K562 (cell line): ENCODE results near the gene EDA. TPM values are rescaled to one million over a fixed set of nuclear protein-coding genes. Genes with fewer than 3 reads are reported as not detected.

Source experiments
- ATAC-seq: fragments of 200-7000 bp; cut with Tn5 transposase; 3 replicates; pipeline ENCODE4 v1.9.1; 2020; ENCODE audit warnings: moderate library complexity
- BruUV-seq: library from RNA; stranded (reverse); fragments of 400-500 nt; replicated peaks from 2 replicates; lab custom pipeline; 2021; lab: Mats Ljungman, UMichigan
- CTCF ChIA-PET: fragments of 300-600 bp; formaldehyde crosslinking; extraction: SDS; loops from one replicate; lab custom pipeline; 2021; ENCODE audit warnings: low intra/inter-chr PET ratio; lab: Yijun Ruan, JAX
- POLR2A ChIA-PET: fragments of 300-600, 350-650 bp; sonication (Branson Sonifier 250); formaldehyde crosslinking; extraction: SDS; loops from one replicate; lab custom pipeline; 2021; ENCODE audit warnings: antibody characterized with exemption, inconsistent platforms; lab: Yijun Ruan, JAX
- DNase-seq, 4 experiments: peaks; one replicate each; pipeline versions ENCODE4 v3.0.0 to v3.0.0-alpha.2; 2011 to 2018; ENCODE audit warnings: low spot score in 3 of 4, mixed read lengths in 3 of 4; ENCODE audit errors: extremely low read depth in 1 of 4
- FAIRE-seq: peaks from 2 replicates; lab custom pipeline; 2011; peaks lifted over from hg19 to GRCh38; lab: Jason Lieb, UNC
- H2AFZ ChIP-seq: 2 replicates; pipeline ENCODE4 v1.6.0; 2011; ENCODE audit warnings: low read depth, low read length, control low read depth, inconsistent platforms
- H3K27ac ChIP-seq: fragments of 200-600 bp; 3 replicates; pipeline ENCODE4 v1.8.0; 2011; ENCODE audit warnings: low read depth, mild to moderate bottlenecking, control low read depth, inconsistent platforms, low read length, moderate library complexity, mixed read lengths; ENCODE audit errors: extremely low read depth
- H3K27me3 ChIP-seq, 2 experiments: fragments of 300-600 bp in 1 of 2; 2 replicates in 1 of 2; 3 replicates in 1 of 2; pipeline versions ENCODE4 v1.6.0 to v1.8.0; 2011; ENCODE audit warnings: inconsistent platforms in 2 of 2, low read length in 2 of 2, mild to moderate bottlenecking in 1 of 2, mixed read lengths in 1 of 2, moderate library complexity in 1 of 2; ENCODE audit not compliant: control insufficient read depth in 2 of 2, insufficient read depth in 2 of 2
- H3K36me3 ChIP-seq: fragments of 300-600 bp; 3 replicates; pipeline ENCODE4 v1.8.0; 2011; ENCODE audit warnings: mild to moderate bottlenecking, low read length, inconsistent platforms; ENCODE audit not compliant: control insufficient read depth, insufficient read depth
- H3K4me1 ChIP-seq, 2 experiments: fragments of 200-600 bp in 1 of 2; replicated peaks in 1 of 2; 2 replicates in 1 of 2; 3 replicates in 1 of 2; pipeline versions ENCODE4 v1.5.1 to v1.8.0; 2011; ENCODE audit warnings: inconsistent platforms in 2 of 2, low read length in 2 of 2, mild to moderate bottlenecking in 1 of 2, mixed read lengths in 1 of 2, moderate library complexity in 1 of 2; ENCODE audit not compliant: control insufficient read depth in 2 of 2, insufficient read depth in 2 of 2
- H3K4me2 ChIP-seq: 2 replicates; pipeline ENCODE4 v1.6.1; 2011; ENCODE audit warnings: low read length, control low read depth, inconsistent platforms, mixed read lengths; ENCODE audit not compliant: insufficient read depth
- H3K4me3 ChIP-seq: fragments of 200-600 bp; sonication (generic), shearing (Covaris generic); 2 replicates; pipeline ENCODE4 v1.5.1; 2016; ENCODE audit warnings: control low read depth, inconsistent platforms
- H3K79me2 ChIP-seq: fragments of 200-600 bp; 3 replicates; pipeline ENCODE4 v1.8.0; 2011; ENCODE audit warnings: low read length, inconsistent platforms; ENCODE audit not compliant: control insufficient read depth, insufficient read depth
- H3K9ac ChIP-seq, 2 experiments: 2 replicates each; pipeline versions ENCODE4 v1.6.0 to v1.6.1; 2011; ENCODE audit warnings: low read depth in 2 of 2, low read length in 2 of 2, control low read depth in 1 of 2, inconsistent platforms in 1 of 2, mild to moderate bottlenecking in 1 of 2, mixed read lengths in 1 of 2; ENCODE audit not compliant: insufficient read depth in 1 of 2
- H3K9me1 ChIP-seq: one replicate; pipeline ENCODE4 v1.6.0; 2011; ENCODE audit warnings: inconsistent platforms, mild to moderate bottlenecking, low read length, moderate library complexity; ENCODE audit not compliant: control insufficient read depth, insufficient read depth
- H3K9me3 ChIP-seq: replicated peaks from 2 replicates; pipeline ENCODE4 v1.5.1; 2011; ENCODE audit warnings: low read depth, low read length, inconsistent platforms; ENCODE audit not compliant: control insufficient read depth, insufficient read depth
- H4K20me1 ChIP-seq: replicated peaks from 2 replicates; pipeline ENCODE4 v1.6.1; 2011; ENCODE audit warnings: low read length, inconsistent platforms, mixed read lengths; ENCODE audit not compliant: control insufficient read depth, insufficient read depth
- CBFB ChIP-seq: sonication (generic); formaldehyde crosslinking; IDR thresholded peaks from 2 replicates; pipeline ENCODE4 v1.4.0; 2020; ENCODE audit warnings: mild to moderate bottlenecking, missing genetic modification reagents
- CC2D1A ChIP-seq: fragments of 450-650 bp; IDR thresholded peaks from 2 replicates; pipeline ENCODE4 v1.6.1; 2017; ENCODE audit warnings: mild to moderate bottlenecking
- KLF16 ChIP-seq: IDR thresholded peaks from 2 replicates; pipeline ENCODE4 v1.6.1; 2016; ENCODE audit warnings: antibody characterized with exemption
- LARP7 ChIP-seq: fragments of 450-650 bp; IDR thresholded peaks from 2 replicates; pipeline ENCODE4 v1.6.1; 2016
- LEF1 ChIP-seq: fragments of 450-650 bp; IDR thresholded peaks from 2 replicates; pipeline ENCODE4 v1.6.1; 2016; ENCODE audit warnings: mild to moderate bottlenecking
- SMC3 ChIP-seq: conservative IDR thresholded peaks from 2 replicates; pipeline ENCODE4 v1.6.1; 2011; ENCODE audit warnings: low read depth, low read length, improper control_type of control experiment; ENCODE audit not compliant: insufficient read depth
- ZNF184 ChIP-seq: sonication (generic); formaldehyde crosslinking; IDR thresholded peaks from 2 replicates; pipeline ENCODE4 v1.5.0; 2020; ENCODE audit warnings: missing genetic modification reagents
- WGBS: fragments of 100-300 bp; shearing (Covaris generic); methylation state at CpG from one replicate; pipeline ENCODE4 v1.1.6; 2016; ENCODE audit warnings: low coverage, mixed read lengths; ENCODE audit not compliant: insufficient coverage; ENCODE audit errors: missing lambda C conversion rate; 5-methylcytosine and 5-hydroxymethylcytosine counted together
- in situ Hi-C: fragments of 300-500 bp; cut with MboI; formaldehyde crosslinking; loops from 4 replicates; pipeline ENCODE4 v1.15.0; 2018; ENCODE audit warnings: inconsistent platforms, mixed read lengths
- intact Hi-C: fragments of 100-400 bp; cut with micrococcal nuclease; formaldehyde crosslinking; loops from 2 replicates; pipeline ENCODE4 v1.14.2; 2022
- polyA plus RNA-seq, 8 experiments: library from polyadenylated mRNA; depleted of rRNA in 4 of 8; stranded (reverse) in 5 of 8; unstranded in 3 of 8; fragments of >200 nt; fragmentation: Nextera tagmentation in 2 of 8; fragmentation: Illumina TruSeq in 1 of 8; extraction: Ambion mirVana in 2 of 8; extraction: Trizol in 1 of 8; gene quantifications; 2 replicates each; pipeline versions ENCODE4 v1.2.1 to v1.2.3, GENCODE V29; 2011 to 2014; ENCODE audit warnings: inconsistent platforms in 1 of 8, missing spikeins in 1 of 8
- total RNA-seq, 7 experiments: library from RNA; depleted of rRNA in 6 of 7; stranded (reverse); fragments of >200 nt in 6 of 7; fragmentation: Illumina TruSeq in 2 of 7; extraction: Trizol in 2 of 7; gene quantifications; 2 replicates each; pipeline versions ENCODE4 v1.2.1 to v1.2.3, GENCODE V29; 2011 to 2021; ENCODE audit warnings: low replicate concordance in 1 of 7
- TF ChIP-seq, protein P1 (sequence below): fragments of 250-450 bp; sonication (Bioruptor Pico); IDR thresholded peaks from 2 replicates; pipeline ENCODE4 v1.5.1; 2021; ENCODE audit warnings: mild to moderate bottlenecking
- TF ChIP-seq, protein P2 (sequence below), 2 experiments: fragments of 450-650 bp in 1 of 2; sonication (generic) in 1 of 2; formaldehyde crosslinking; conservative IDR thresholded peaks; 2 replicates each; pipeline versions ENCODE4 v1.4.0 to v1.8.1; 2020 to 2022; ENCODE audit warnings: mild to moderate bottlenecking in 1 of 2, missing genetic modification reagents in 1 of 2
- TF ChIP-seq, protein P3 (sequence below): fragments of 200-800 bp; sonication (Bioruptor generic); IDR thresholded peaks from 2 replicates; pipeline ENCODE4 v1.6.1; 2016; ENCODE audit warnings: missing genetic modification characterization, missing compliant biosample characterization

Gene EDA
- total and polyA plus RNA-seq, 9 of the 15 experiments (the other 6 are each of a cell fraction or from before 2014, with no cell fraction given) = 0.03 to 0.40 (median 0.07) TPM

DNA sequence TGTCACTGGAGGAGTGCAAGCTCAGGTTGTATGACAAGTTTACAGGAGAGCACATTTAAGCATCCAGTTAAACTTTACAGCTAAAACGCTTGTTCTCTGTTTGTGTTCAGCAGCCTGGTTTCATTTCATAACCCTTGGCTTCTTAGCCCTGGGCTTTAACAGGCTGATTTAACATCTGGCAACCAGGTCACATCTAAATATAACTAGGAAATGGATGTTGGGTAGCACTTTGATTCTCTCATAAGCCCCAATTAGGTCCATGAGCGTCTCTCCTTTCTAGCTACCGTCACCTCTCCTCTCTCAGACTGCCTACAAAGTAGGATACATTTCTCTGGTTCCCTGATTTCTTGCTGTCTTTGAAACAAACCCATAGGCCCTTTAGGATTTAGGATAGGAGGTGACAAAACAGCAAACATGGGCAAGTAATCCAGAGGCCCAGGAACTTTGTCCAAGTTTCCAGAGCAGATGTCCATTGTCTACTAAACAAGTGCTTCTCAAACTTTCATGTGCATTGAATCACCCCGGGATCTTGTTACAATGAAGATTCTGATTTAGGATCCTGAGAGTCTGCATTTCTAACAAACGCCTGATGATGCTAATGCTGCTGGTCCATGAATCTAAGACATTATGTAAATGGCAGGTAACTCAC lies 468.8 kb downstream of the EDA start:
- no TSS peak for BruUV-seq
- POLR2A ChIA-PET = no interaction called here
- Histone ChIP-seq H3K9me3 (no peaks in the 10 kb centered on the region), H3K4me1 (no peaks in the 10 kb centered on the region), H3K27ac (no peak overlapping the region), H3K4me2 (no peak overlapping the region), H2AFZ (no peak overlapping the region), H3K36me3 (no peaks in the 10 kb centered on the region), H3K27me3 (peaks cover 0 to 8% of the 10 kb centered on the region in 2 experiments; a peak in 1 of 5 replicates), H3K9me1 (no peaks in the 10 kb centered on the region), H3K9ac (no peak overlapping the region)
- in situ Hi-C loops (no loop called here), intact Hi-C loops (no loop called here)
- WGBS = 0% methylated on average over 5 of the region's 5 CpGs
- TF ChIP-seq CBFB (CRISPR knock-in tag) = no peak
- no peak for TF ChIP-seq SMC3
- no peak for TF ChIP-seq ZNF184 (CRISPR knock-in tag)
- TF ChIP-seq, protein P1, sequence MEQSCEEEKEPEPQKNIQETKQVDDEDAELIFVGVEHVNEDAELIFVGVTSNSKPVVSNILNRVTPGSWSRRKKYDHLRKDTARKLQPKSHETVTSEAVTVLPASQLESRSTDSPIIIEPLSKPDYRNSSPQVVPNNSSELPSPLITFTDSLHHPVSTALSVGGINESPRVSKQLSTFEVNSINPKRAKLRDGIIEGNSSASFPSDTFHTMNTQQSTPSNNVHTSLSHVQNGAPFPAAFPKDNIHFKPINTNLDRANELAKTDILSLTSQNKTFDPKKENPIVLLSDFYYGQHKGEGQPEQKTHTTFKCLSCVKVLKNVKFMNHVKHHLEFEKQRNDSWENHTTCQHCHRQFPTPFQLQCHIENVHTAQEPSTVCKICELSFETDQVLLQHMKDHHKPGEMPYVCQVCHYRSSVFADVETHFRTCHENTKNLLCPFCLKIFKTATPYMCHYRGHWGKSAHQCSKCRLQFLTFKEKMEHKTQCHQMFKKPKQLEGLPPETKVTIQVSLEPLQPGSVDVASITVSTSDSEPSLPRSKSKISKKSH (CRISPR knock-in tag) = no peak
- no peak for TF ChIP-seq KLF16
- no peak for TF ChIP-seq LARP7
- TF ChIP-seq, protein P2, sequence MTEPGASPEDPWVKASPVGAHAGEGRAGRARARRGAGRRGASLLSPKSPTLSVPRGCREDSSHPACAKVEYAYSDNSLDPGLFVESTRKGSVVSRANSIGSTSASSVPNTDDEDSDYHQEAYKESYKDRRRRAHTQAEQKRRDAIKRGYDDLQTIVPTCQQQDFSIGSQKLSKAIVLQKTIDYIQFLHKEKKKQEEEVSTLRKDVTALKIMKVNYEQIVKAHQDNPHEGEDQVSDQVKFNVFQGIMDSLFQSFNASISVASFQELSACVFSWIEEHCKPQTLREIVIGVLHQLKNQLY (CRISPR knock-in tag; conservative IDR thresholded peaks at IDR 0.05) = no peak
- TF ChIP-seq, protein P3, sequence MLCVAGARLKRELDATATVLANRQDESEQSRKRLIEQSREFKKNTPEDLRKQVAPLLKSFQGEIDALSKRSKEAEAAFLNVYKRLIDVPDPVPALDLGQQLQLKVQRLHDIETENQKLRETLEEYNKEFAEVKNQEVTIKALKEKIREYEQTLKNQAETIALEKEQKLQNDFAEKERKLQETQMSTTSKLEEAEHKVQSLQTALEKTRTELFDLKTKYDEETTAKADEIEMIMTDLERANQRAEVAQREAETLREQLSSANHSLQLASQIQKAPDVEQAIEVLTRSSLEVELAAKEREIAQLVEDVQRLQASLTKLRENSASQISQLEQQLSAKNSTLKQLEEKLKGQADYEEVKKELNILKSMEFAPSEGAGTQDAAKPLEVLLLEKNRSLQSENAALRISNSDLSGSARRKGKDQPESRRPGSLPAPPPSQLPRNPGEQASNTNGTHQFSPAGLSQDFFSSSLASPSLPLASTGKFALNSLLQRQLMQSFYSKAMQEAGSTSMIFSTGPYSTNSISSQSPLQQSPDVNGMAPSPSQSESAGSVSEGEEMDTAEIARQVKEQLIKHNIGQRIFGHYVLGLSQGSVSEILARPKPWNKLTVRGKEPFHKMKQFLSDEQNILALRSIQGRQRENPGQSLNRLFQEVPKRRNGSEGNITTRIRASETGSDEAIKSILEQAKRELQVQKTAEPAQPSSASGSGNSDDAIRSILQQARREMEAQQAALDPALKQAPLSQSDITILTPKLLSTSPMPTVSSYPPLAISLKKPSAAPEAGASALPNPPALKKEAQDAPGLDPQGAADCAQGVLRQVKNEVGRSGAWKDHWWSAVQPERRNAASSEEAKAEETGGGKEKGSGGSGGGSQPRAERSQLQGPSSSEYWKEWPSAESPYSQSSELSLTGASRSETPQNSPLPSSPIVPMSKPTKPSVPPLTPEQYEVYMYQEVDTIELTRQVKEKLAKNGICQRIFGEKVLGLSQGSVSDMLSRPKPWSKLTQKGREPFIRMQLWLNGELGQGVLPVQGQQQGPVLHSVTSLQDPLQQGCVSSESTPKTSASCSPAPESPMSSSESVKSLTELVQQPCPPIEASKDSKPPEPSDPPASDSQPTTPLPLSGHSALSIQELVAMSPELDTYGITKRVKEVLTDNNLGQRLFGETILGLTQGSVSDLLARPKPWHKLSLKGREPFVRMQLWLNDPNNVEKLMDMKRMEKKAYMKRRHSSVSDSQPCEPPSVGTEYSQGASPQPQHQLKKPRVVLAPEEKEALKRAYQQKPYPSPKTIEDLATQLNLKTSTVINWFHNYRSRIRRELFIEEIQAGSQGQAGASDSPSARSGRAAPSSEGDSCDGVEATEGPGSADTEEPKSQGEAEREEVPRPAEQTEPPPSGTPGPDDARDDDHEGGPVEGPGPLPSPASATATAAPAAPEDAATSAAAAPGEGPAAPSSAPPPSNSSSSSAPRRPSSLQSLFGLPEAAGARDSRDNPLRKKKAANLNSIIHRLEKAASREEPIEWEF (CRISPR knock-in tag) = no peak
- no peak for TF ChIP-seq LEF1
- no peak for TF ChIP-seq CC2D1A
- TF ChIP-seq, all 486 proteins: peak for 0
- CTCF ChIA-PET = no interaction called here
- Histone ChIP-seq H3K79me2 (no peaks in the 10 kb centered on the region), H3K4me3 (no peak overlapping the region), H4K20me1 (peaks cover 3% of the 10 kb centered on the region; the same call in 1 of the 2 replicates)
- no peak for ATAC-seq
- FAIRE-seq = no peak
- no peak for DNase-seq
